Gastrocnemius medialis (tissue), 4 donors: ENCODE data around the gene DYSF.

Source experiments
- CTCF ChIP-seq, 5 experiments: fragments of 450-650 bp in 3 of 5; fragments of 200-600 bp in 2 of 5; sonication (generic) in 2 of 5; IDR thresholded peaks in 4 of 5; conservative IDR thresholded peaks in 1 of 5; 1 replicate in 4 of 5; 2 replicates in 1 of 5; pipeline ENCODE4 v1.5.1; 2016 to 2019; ENCODE audit warnings: antibody characterized with exemption in 5 of 5, mild to moderate bottlenecking in 3 of 5, moderate library complexity in 3 of 5
- POLR2A ChIP-seq, 2 donors: fragments of 450-650 bp; IDR thresholded peaks; one replicate each; pipeline ENCODE4 v1.6.1; 2017; ENCODE audit warnings: antibody characterized with exemption in 2 of 2, mild to moderate bottlenecking in 2 of 2, moderate library complexity in 2 of 2

GRCh38 chr2:71706836-71707235, 253.5 kb downstream of the DYSF start:
- TF ChIP-seq CTCF (IDR thresholded peaks at IDR 0.05 in 4 of 5, conservative IDR thresholded peaks at IDR 0.05 in 1 of 5), result no peak
- TF ChIP-seq POLR2A (IDR thresholded peaks at IDR 0.05), result no peak
